DND-41 (cell line): ENCODE measurements around the gene GPR176.

ENCODE experiments used
- ATAC-seq: fragments of 200-7000 bp; cut with Tn5 transposase; 3 replicates; pipeline ENCODE4 v1.9.1; 2021; ENCODE audit warnings: low read depth; ENCODE audit not compliant: insufficient read depth
- DNase-seq: peaks from one replicate; pipeline ENCODE4 v3.0.0-alpha.2; 2020
- H2AFZ ChIP-seq: 2 replicates; pipeline ENCODE4 v1.6.0; 2012; ENCODE audit warnings: low read depth, low read length
- H3K27ac ChIP-seq: 2 replicates; pipeline ENCODE4 v1.5.1; 2012; ENCODE audit warnings: low read length, inconsistent platforms
- H3K27me3 ChIP-seq: fragments of 200-600 bp; sonication (generic); 2 replicates; pipeline ENCODE4 v1.6.0; 2012; ENCODE audit warnings: low read length, mild to moderate bottlenecking, inconsistent platforms; ENCODE audit not compliant: insufficient read depth, poor library complexity
- H3K36me3 ChIP-seq: 2 replicates; pipeline ENCODE4 v1.5.1; 2012; ENCODE audit warnings: low read length, inconsistent platforms; ENCODE audit not compliant: insufficient read depth
- H3K4me1 ChIP-seq: 2 replicates; pipeline ENCODE4 v1.5.1; 2012; ENCODE audit warnings: mild to moderate bottlenecking, low read length; ENCODE audit not compliant: insufficient read depth
- H3K4me2 ChIP-seq: 2 replicates; pipeline ENCODE4 v1.6.0; 2012; ENCODE audit warnings: mild to moderate bottlenecking, moderate library complexity, low read length, inconsistent platforms; ENCODE audit not compliant: insufficient read depth
- H3K4me3 ChIP-seq, 2 experiments: fragments of 200-600 bp in 1 of 2; shearing (Covaris generic) in 1 of 2; 2 replicates each; pipeline ENCODE4 v1.5.1; 2012 to 2016; ENCODE audit warnings: inconsistent platforms in 2 of 2, low read length in 2 of 2, mild to moderate bottlenecking in 2 of 2, low read depth in 1 of 2, moderate library complexity in 1 of 2
- H3K79me2 ChIP-seq: 2 replicates; pipeline ENCODE4 v1.6.0; 2012; ENCODE audit warnings: low read length, inconsistent platforms; ENCODE audit not compliant: insufficient read depth
- H3K9ac ChIP-seq: 2 replicates; pipeline ENCODE4 v1.6.0; 2012; ENCODE audit warnings: low read depth, mild to moderate bottlenecking, inconsistent platforms, low read length, moderate library complexity
- H3K9me3 ChIP-seq: 2 replicates; pipeline ENCODE4 v1.5.1; 2012; ENCODE audit warnings: low read length, moderate library complexity, mild to moderate bottlenecking, inconsistent platforms; ENCODE audit not compliant: insufficient read depth, severe bottlenecking
- H4K20me1 ChIP-seq: 2 replicates; pipeline ENCODE4 v1.6.0; 2012; ENCODE audit warnings: low read length; ENCODE audit not compliant: insufficient read depth
- EZH2 ChIP-seq: IDR thresholded peaks from 3 replicates; pipeline ENCODE4 v1.6.1; 2012; ENCODE audit warnings: borderline replicate concordance, low read depth, mild to moderate bottlenecking, moderate library complexity, low read length, inconsistent platforms; ENCODE audit not compliant: severe bottlenecking
- TF ChIP-seq, protein P1 (sequence below): IDR thresholded peaks from 2 replicates; pipeline ENCODE4 v1.5.1; 2012; ENCODE audit warnings: borderline replicate concordance, low read length, moderate library complexity, mild to moderate bottlenecking; ENCODE audit not compliant: poor library complexity, severe bottlenecking; ENCODE audit errors: extremely low read depth

The GPR176 gene

DNA sequence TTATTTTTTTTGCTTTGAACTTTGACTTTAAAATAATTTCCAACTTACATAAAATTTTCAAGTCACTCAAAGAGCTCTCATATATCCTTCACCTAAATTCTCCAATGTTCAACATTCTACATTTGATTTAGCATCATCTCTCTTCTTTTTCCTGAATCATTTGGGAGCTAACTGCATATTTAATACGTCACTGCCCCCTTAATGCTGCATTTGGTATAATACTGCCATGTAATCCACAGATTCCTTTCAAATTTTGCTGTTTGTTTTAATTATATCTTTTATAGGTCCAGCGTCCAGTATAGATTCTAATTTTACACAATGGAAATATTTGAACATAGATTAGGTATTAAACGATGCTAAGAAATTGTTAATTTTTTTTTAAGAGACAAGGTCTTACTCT, 11.5 kb upstream of the GPR176 start:
- H3K27ac ChIP-seq: no peak overlapping the region
- H2AFZ ChIP-seq: no peak overlapping the region
- no peak for ATAC-seq

DNA sequence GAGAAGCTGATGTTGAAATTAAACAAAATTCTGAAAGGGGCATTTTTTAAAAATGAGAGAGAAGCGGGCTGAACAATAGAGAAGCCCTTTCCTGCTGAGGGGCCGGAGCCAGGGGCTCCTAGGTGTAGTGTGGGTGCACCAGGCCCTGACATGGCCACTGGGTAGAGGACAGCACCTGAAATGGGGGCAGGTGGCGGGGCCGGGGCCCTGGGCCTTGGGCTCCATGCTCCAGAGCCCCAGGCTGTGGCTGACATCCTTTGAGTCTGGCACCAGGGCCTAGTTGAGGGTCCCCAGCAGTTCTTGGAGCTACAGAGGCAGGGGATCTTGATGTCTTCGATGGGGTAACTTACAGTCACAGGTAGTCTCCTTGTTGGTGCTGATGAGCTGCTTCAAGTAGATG, 6.5 kb upstream of the GPR176 start:
- DNase-seq (no peak), ATAC-seq (no peak)
- Histone ChIP-seq H2AFZ (no peak overlapping the region), H3K27me3 (no peaks in the 10 kb centered on the region), H3K27ac (no peak overlapping the region), H3K4me1 (no peaks in the 10 kb centered on the region), H3K9ac (no peak overlapping the region), H3K79me2 (no peaks in the 10 kb centered on the region), H3K36me3 (no peaks in the 10 kb centered on the region), H3K9me3 (no peaks in the 10 kb centered on the region), H3K4me3 (no peak overlapping the region), H4K20me1 (no peaks in the 10 kb centered on the region), H3K4me2 (no peak overlapping the region)
- TF ChIP-seq, protein P1, sequence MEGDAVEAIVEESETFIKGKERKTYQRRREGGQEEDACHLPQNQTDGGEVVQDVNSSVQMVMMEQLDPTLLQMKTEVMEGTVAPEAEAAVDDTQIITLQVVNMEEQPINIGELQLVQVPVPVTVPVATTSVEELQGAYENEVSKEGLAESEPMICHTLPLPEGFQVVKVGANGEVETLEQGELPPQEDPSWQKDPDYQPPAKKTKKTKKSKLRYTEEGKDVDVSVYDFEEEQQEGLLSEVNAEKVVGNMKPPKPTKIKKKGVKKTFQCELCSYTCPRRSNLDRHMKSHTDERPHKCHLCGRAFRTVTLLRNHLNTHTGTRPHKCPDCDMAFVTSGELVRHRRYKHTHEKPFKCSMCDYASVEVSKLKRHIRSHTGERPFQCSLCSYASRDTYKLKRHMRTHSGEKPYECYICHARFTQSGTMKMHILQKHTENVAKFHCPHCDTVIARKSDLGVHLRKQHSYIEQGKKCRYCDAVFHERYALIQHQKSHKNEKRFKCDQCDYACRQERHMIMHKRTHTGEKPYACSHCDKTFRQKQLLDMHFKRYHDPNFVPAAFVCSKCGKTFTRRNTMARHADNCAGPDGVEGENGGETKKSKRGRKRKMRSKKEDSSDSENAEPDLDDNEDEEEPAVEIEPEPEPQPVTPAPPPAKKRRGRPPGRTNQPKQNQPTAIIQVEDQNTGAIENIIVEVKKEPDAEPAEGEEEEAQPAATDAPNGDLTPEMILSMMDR: no peak
- no peak for TF ChIP-seq EZH2

More for the DNA sequence above, 11.5 kb upstream of the GPR176 start:
- H3K9me3 ChIP-seq: no peaks in the 10 kb centered on the region
- no peaks in the 10 kb centered on the region for H3K27me3 ChIP-seq
- no peaks in the 10 kb centered on the region for H3K36me3 ChIP-seq
- TF ChIP-seq EZH2: no peak
- TF ChIP-seq, protein P1: peak; percentile 45
- DNase-seq: no peak
- peaks cover 22% of the 10 kb centered on the region for H3K79me2 ChIP-seq
- H3K4me1 ChIP-seq: peaks cover 35% of the 10 kb centered on the region
- no peaks in the 10 kb centered on the region for H4K20me1 ChIP-seq
- H3K9ac ChIP-seq: no peak overlapping the region
- H3K4me2 ChIP-seq: no peak overlapping the region
- no peak overlapping the region for H3K4me3 ChIP-seq

DNA sequence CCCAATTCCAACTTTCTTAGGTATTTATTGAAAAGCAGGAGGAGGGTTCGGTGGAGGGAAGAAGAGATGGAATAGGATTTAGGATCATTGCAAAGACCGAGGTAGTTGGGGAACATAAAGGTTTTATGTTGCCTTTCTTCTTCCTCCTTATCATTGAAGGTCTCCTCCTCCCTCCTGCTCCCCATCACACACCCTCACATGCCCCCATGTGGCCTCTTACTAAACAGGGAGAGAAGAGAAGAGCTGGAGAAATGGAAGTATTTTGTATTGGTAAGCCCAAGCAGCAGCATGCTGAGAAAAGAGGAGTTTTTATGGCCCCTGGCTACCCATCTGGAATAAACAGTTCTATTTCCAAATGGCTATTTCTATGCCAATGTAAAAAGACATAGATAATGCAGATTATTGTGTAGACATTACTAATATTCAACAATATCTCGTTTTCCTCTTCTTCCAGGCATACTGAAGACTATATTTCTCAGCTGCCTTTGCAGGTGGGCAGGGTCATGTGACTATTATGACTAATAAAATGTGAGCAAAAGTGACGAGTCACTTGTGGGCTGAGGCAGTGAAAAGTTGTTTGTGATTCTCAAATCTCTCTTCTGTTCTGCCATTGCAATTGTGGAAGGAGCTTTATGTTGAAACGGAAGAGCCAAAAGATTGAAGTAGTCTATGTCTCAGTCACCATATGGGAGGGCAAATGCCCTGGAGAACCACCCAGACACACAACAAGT, 5.2 kb upstream of the GPR176 start:
- no peaks in the 10 kb centered on the region for H3K27me3 ChIP-seq
- H2AFZ ChIP-seq: peak overlapping the region; percentile 10; the same call in 1 of the 2 replicates

More for the DNA sequence above, 5.2 kb upstream of the GPR176 start:
- Histone ChIP-seq H3K9me3 (no peaks in the 10 kb centered on the region), H3K79me2 (no peaks in the 10 kb centered on the region), H3K4me3 (no peak overlapping the region), H3K36me3 (no peaks in the 10 kb centered on the region), H4K20me1 (no peaks in the 10 kb centered on the region), H3K9ac (no peak overlapping the region), H3K4me1 (no peaks in the 10 kb centered on the region), H3K27ac (no peak overlapping the region), H3K4me2 (no peak overlapping the region)
- no peak for TF ChIP-seq EZH2
- TF ChIP-seq, protein P1: no peak
- ATAC-seq (no peak), DNase-seq (no peak)
